Measurements from ENCODE around the gene IL17RB. TPM values are rescaled to one million over a fixed set of nuclear protein-coding genes. Genes with fewer than 3 reads are reported as not detected.

IL17RB gene
- total RNA-seq, 1 donor: 0.81 TPM

DNA sequence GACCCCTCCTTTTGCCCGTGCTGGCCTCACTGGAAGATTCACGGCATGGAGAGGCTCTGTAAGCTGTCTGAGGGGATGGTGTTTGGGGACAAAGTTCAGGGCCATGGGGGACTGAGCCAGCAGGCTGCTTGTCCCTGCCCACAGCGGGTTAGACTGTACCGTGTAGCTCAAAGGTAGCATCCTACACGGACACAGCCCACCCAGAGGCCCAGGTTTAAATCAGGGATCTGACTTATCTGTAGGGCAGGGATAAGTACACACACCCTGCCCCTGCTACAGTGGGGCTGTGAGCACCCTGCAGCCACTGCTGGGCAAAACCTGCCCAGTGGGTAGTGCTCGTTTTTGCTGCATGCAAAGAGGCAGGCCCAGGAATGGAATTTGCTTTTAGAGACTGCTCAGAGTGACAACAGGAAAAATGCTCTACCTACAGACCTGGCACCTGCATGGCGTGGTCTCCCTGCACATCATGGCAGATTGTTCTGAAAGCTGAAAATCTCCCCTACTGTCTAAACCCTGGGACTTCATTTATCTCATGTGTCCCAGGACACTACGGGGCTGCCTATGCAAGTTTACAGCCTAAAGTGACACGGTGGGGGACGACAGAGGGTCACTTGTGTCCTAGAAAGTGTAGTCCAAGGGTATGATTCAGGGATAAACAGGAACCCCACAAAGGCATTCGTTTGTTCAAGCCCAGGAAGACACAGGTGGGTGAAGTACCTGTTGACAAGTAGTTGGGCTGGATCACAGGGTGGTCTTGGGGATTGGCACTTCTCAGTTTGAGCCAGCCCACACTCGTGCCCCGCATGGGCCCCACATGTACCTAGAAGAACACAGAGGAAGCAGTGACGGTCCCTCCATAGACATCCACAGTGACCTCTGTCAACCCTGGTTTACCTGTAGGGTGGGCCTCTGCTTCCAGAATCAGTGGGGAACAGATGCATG lies 27.9 kb upstream of the IL17RB start:
- no peak overlapping the region for H3K4me3 ChIP-seq (ENCODE audit: low read depth, low read length)
- TF ChIP-seq, protein P1, sequence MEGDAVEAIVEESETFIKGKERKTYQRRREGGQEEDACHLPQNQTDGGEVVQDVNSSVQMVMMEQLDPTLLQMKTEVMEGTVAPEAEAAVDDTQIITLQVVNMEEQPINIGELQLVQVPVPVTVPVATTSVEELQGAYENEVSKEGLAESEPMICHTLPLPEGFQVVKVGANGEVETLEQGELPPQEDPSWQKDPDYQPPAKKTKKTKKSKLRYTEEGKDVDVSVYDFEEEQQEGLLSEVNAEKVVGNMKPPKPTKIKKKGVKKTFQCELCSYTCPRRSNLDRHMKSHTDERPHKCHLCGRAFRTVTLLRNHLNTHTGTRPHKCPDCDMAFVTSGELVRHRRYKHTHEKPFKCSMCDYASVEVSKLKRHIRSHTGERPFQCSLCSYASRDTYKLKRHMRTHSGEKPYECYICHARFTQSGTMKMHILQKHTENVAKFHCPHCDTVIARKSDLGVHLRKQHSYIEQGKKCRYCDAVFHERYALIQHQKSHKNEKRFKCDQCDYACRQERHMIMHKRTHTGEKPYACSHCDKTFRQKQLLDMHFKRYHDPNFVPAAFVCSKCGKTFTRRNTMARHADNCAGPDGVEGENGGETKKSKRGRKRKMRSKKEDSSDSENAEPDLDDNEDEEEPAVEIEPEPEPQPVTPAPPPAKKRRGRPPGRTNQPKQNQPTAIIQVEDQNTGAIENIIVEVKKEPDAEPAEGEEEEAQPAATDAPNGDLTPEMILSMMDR (IDR thresholded peaks at IDR 0.05; ENCODE audit: insufficient read depth, low read length): no peak
- DNase-seq (ENCODE audit: low read depth): no peak

DNA sequence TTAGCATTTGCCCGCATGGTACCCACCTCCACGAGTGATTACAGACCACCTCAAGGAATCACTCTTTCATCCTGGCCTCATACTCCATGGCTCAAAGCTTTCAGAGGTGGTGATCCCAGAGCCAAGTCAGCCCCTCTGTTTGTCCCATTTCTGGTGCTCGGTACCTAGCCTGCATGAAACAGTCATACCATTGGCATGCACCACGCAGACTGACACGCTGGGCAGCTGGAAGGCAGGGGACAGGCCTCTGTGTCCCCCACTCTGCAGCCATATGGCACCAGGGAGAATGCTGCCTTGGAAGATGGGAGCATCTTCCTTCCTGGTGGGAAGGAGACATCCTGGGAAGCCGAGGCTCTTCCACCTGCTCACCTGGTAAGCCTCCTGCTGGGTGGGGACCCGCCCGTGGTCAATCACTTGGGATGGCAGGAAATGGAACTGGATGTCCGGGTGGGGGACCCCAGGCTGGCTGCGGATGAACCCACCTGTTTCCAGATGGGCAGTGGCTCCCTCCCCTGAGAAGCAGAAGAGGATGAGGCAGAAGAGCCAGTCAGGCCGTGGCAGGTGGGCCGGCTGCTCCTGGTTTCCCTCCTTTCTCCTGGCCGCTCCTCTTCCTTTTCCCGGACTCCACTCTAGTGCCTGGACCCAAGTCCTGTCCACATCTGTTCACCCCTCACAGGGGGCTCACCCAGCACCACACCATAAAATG lies 27.1 kb upstream of the IL17RB start:
- TF ChIP-seq, protein P1 (IDR thresholded peaks at IDR 0.05; ENCODE audit: insufficient read depth, low read length): no peak
- no peak for DNase-seq (ENCODE audit: low read depth)
- H3K4me3 ChIP-seq (ENCODE audit: low read depth, low read length): no peak overlapping the region

DNA sequence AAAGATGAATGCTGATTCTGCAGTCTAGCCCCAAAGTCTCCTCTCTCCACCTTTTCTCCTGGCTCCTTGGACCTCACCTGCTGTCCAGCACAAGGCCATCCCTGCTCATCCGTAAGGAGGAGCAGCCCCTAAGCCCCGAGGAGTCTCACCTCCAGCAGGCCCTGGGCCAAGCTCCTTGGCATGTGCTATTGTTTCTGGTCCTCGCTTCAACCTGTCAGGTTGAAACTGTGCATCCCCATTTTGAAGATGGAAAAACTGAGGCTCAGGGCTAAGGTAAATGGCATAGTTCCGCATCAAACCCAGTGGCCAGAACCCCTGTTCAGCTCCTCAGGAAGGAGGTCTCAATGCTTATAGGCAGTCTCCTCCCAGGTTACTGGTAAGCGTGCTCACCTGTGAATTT lies 26.3 kb upstream of the IL17RB start:
- H3K4me3 ChIP-seq (ENCODE audit: low read depth, low read length): no peak overlapping the region
- no peak for DNase-seq (ENCODE audit: low read depth)
- TF ChIP-seq, protein P1 (IDR thresholded peaks at IDR 0.05; ENCODE audit: insufficient read depth, low read length): no peak

DNA sequence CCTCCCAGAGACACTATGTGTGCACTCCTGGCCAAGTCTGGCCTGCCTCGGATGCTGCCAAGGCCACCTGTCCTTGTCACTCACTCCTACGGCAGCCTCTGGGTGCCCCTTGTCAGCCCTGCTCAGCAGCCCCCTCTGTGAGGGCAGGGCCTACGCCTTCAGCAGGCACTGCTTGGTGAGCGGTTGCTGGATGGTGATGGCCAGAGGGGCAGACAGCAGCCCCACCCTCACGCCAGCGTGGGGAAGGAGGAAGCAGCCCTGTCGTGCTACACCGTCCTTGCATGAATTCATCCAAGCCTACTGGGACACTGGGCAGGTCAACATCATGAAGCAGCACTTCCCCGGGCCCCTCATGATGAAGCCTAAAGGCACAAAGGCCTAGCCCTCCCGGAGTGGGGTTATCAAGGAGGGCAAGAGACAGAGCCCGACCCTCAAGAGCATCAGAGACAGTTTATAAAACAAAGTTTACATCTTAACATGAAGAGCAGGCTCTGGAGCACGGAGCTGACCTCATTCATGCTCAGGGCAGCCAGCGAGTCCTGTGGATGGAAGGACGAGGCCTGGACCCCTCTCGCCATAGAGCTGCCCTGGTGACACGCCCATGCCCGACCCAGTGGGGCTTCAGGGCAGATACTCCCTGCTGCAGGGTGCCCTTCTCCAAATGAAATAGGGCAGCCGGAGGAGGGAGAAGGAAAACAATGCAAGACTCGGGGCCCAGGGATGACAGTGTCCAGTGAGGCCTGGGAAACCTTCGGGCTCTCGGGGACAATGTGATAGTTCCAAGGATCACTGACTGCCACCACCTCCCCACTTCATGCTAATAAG lies 25.4 kb upstream of the IL17RB start:
- no peak overlapping the region for H3K4me3 ChIP-seq (ENCODE audit: low read depth, low read length)
- no peak for DNase-seq (ENCODE audit: low read depth)
- TF ChIP-seq, protein P1 (IDR thresholded peaks at IDR 0.05; ENCODE audit: insufficient read depth, low read length): no peak

DNA sequence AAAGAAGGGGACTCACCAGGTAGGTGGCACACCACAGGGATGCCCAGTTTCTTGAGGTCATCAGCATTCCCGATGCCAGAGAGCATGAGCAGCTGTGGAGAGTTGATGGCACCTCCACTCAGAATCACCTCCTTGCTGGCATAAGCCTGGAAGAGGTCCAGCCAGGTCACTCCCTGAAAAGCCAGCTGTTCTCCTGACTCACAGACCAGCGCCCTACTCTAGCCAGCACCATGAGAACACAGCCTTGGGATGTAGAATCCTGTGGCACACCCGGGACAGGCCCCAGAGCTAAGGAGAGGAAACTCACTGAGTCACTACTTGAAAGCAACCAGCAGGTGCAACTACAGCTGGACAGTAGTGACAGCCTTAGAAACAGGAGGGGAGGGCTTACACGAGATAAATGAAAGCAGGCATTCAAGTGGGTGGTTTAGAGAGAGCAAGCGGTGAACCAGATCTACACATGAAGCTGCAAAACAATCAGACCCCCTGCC lies 24.7 kb upstream of the IL17RB start:
- no peak overlapping the region for H3K4me3 ChIP-seq (ENCODE audit: low read depth, low read length)
- DNase-seq (ENCODE audit: low read depth): no peak
- TF ChIP-seq, protein P1 (IDR thresholded peaks at IDR 0.05; ENCODE audit: insufficient read depth, low read length): no peak

DNA sequence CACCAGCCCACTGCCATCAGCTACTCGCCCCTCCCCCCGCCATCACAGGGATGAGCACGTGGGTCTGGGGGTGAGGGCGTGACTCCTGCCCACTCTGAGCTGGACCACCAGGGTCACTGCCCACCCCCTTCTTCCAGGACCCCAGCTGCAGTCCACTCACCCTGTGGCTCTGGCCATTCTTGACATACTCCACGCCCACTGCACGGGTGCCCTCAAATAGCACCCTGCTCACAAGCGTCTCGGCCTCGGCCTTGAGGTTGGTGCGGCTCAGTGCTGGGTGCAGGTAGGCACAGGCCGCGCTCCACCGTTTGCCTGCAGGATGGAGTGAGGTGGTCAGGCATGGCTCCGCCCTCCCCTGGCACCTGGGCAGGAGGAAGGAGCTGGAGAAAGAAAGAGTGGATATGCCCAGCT lies 24.0 kb upstream of the IL17RB start:
- no peak for DNase-seq (ENCODE audit: low read depth)
- TF ChIP-seq, protein P1 (IDR thresholded peaks at IDR 0.05; ENCODE audit: insufficient read depth, low read length): no peak
- no peak overlapping the region for H3K4me3 ChIP-seq (ENCODE audit: low read depth, low read length)
